Measurements from ENCODE around the gene TNRC18.
"Not testable (repeated sequence)": the region's sequence is repeated elsewhere in the genome, so short reads cannot be mapped to it uniquely, and the experiment has no call there.

DNA sequence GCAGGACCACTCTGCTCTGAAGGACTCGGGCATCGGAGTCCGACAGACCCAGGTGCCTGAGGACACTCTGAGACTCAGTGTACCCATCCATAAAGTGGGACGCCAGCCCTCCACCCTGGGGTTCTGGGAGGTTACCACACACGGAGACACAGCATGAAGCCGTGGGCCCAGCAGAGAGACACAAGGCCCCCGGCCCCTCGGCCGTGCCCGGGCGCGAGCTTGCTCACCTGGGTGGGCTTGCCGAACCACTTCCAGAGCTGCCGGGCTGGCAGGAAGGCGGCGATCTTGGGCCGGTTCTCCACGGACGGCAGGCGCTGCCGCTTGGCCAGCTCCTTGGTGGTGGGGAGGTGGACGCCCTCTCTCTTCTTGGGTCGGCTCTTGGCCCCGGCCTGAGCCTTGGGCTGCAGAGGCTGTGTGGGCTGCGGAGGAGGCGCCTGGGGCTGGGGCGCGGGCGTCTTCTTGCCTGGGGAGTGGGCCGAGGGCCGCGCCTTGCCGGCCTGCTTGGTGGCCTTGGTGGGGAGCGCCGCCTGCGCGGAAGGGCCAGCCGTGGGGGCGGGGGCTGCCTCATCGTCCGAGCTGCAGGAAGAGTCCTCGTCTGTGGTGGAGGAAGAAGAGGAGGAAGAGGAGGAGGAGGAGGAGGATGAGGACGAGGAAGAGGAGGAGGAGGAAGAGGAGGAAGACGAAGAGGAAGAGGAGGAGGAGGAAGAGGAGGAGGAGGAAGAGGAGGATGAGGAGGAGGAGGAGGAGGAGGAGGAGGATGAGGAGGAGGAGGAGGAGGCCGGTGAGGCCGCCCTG, 111.2 kb downstream of the TNRC18 start:
- TF ChIP-seq, protein P1, sequence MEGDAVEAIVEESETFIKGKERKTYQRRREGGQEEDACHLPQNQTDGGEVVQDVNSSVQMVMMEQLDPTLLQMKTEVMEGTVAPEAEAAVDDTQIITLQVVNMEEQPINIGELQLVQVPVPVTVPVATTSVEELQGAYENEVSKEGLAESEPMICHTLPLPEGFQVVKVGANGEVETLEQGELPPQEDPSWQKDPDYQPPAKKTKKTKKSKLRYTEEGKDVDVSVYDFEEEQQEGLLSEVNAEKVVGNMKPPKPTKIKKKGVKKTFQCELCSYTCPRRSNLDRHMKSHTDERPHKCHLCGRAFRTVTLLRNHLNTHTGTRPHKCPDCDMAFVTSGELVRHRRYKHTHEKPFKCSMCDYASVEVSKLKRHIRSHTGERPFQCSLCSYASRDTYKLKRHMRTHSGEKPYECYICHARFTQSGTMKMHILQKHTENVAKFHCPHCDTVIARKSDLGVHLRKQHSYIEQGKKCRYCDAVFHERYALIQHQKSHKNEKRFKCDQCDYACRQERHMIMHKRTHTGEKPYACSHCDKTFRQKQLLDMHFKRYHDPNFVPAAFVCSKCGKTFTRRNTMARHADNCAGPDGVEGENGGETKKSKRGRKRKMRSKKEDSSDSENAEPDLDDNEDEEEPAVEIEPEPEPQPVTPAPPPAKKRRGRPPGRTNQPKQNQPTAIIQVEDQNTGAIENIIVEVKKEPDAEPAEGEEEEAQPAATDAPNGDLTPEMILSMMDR (IDR thresholded peaks at IDR 0.05; ENCODE audit: low read depth, low read length, missing input control): not testable (repeated sequence)
- TF ChIP-seq, protein P2, sequence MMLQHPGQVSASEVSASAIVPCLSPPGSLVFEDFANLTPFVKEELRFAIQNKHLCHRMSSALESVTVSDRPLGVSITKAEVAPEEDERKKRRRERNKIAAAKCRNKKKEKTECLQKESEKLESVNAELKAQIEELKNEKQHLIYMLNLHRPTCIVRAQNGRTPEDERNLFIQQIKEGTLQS (IDR thresholded peaks at IDR 0.05): not testable (repeated sequence)
- TF ChIP-seq JUND (IDR thresholded peaks at IDR 0.05); TAF1 (conservative IDR thresholded peaks at IDR 0.05); EGR1 (IDR thresholded peaks at IDR 0.05; ENCODE audit: low read depth in 2 of 2); RXRA (IDR thresholded peaks at IDR 0.05); NR2F2 (IDR thresholded peaks at IDR 0.05); YY1 (IDR thresholded peaks at IDR 0.05); RAD21 (IDR thresholded peaks at IDR 0.05); GABPA (IDR thresholded peaks at IDR 0.05 in 1 of 2, conservative IDR thresholded peaks at IDR 0.05 in 1 of 2); SP1 (IDR thresholded peaks at IDR 0.05): not testable (repeated sequence)
- TF ChIP-seq, protein P3, sequence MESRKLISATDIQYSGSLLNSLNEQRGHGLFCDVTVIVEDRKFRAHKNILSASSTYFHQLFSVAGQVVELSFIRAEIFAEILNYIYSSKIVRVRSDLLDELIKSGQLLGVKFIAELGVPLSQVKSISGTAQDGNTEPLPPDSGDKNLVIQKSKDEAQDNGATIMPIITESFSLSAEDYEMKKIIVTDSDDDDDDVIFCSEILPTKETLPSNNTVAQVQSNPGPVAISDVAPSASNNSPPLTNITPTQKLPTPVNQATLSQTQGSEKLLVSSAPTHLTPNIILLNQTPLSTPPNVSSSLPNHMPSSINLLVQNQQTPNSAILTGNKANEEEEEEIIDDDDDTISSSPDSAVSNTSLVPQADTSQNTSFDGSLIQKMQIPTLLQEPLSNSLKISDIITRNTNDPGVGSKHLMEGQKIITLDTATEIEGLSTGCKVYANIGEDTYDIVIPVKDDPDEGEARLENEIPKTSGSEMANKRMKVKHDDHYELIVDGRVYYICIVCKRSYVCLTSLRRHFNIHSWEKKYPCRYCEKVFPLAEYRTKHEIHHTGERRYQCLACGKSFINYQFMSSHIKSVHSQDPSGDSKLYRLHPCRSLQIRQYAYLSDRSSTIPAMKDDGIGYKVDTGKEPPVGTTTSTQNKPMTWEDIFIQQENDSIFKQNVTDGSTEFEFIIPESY (IDR thresholded peaks at IDR 0.05): not testable (repeated sequence)
- TF ChIP-seq, protein P4, sequence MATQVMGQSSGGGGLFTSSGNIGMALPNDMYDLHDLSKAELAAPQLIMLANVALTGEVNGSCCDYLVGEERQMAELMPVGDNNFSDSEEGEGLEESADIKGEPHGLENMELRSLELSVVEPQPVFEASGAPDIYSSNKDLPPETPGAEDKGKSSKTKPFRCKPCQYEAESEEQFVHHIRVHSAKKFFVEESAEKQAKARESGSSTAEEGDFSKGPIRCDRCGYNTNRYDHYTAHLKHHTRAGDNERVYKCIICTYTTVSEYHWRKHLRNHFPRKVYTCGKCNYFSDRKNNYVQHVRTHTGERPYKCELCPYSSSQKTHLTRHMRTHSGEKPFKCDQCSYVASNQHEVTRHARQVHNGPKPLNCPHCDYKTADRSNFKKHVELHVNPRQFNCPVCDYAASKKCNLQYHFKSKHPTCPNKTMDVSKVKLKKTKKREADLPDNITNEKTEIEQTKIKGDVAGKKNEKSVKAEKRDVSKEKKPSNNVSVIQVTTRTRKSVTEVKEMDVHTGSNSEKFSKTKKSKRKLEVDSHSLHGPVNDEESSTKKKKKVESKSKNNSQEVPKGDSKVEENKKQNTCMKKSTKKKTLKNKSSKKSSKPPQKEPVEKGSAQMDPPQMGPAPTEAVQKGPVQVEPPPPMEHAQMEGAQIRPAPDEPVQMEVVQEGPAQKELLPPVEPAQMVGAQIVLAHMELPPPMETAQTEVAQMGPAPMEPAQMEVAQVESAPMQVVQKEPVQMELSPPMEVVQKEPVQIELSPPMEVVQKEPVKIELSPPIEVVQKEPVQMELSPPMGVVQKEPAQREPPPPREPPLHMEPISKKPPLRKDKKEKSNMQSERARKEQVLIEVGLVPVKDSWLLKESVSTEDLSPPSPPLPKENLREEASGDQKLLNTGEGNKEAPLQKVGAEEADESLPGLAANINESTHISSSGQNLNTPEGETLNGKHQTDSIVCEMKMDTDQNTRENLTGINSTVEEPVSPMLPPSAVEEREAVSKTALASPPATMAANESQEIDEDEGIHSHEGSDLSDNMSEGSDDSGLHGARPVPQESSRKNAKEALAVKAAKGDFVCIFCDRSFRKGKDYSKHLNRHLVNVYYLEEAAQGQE (IDR thresholded peaks at IDR 0.05): not testable (repeated sequence)
- TF ChIP-seq, protein P5, sequence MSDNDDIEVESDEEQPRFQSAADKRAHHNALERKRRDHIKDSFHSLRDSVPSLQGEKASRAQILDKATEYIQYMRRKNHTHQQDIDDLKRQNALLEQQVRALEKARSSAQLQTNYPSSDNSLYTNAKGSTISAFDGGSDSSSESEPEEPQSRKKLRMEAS (IDR thresholded peaks at IDR 0.05): not testable (repeated sequence)

Measured in liver (tissue), 3 donors.